ENCODE data around the gene ETV3L.
A peak's percentile ranks its signal among the peaks of the same experiment; 100 is the strongest.
"Not testable (repeated sequence)": the region's sequence is repeated elsewhere in the genome, so short reads cannot be mapped to it uniquely, and the experiment has no call there.

ETV3L gene

GRCh38 chr1:157073944-157074685, 25.5 kb downstream of the ETV3L start:
- DNase-seq: no peak

- DNase-seq: no peak
Measured at GRCh38 chr1:157069601-157070000, 30.0 kb downstream of the ETV3L start.

GRCh38 chr1:157059241-157059640, 40.4 kb downstream of the ETV3L start:
- DNase-seq: not testable (repeated sequence)

- DNase-seq: no peak
Measured at GRCh38 chr1:157056269-157056668, 43.3 kb downstream of the ETV3L start.

GRCh38 chr1:157055729-157056128, 43.9 kb downstream of the ETV3L start:
- DNase-seq: not testable (repeated sequence)

GRCh38 chr1:157050836-157051235, 48.8 kb downstream of the ETV3L start:
- no peak for DNase-seq

- no peak for DNase-seq
Measured at GRCh38 chr1:157047062-157047410, 52.6 kb downstream of the ETV3L start.

- peak; percentile 70 for DNase-seq
Measured at GRCh38 chr1:157045250-157046218, 54.1 kb downstream of the ETV3L start, which contains the start of gene ARHGEF11. Gene ARHGEF11, minus strand, starts transcription at chr1:157045742. Its CDS starts 1,412 bp downstream, at chr1:157044330.

- no peak for DNase-seq
Measured at GRCh38 chr1:157044326-157044725, 55.3 kb downstream of the ETV3L start.

GRCh38 chr1:157043685-157044084, 55.9 kb downstream of the ETV3L start:
- DNase-seq: no peak

- DNase-seq: no peak
Measured at GRCh38 chr1:157042846-157043245, 56.8 kb downstream of the ETV3L start.
